D721Med (cell line): ENCODE measurements around the gene POU4F2.
A peak's percentile ranks its signal among the peaks of the same experiment; 100 is the strongest.

ENCODE experiments used
- DNase-seq: peaks from one replicate; pipeline ENCODE4 v3.0.0; 2011; ENCODE audit warnings: low spot score; ENCODE audit not compliant: insufficient read length
- FAIRE-seq: peaks from 2 replicates; lab custom pipeline; 2011; peaks lifted over from hg19 to GRCh38; lab: Jason Lieb, UNC
- TF ChIP-seq, protein P1 (sequence below): IDR thresholded peaks from 2 replicates; pipeline ENCODE4 v1.5.1; 2012; ENCODE audit warnings: mild to moderate bottlenecking, control low read depth; ENCODE audit not compliant: insufficient read depth; ENCODE audit errors: missing control alignments

Gene POU4F2, protein sequence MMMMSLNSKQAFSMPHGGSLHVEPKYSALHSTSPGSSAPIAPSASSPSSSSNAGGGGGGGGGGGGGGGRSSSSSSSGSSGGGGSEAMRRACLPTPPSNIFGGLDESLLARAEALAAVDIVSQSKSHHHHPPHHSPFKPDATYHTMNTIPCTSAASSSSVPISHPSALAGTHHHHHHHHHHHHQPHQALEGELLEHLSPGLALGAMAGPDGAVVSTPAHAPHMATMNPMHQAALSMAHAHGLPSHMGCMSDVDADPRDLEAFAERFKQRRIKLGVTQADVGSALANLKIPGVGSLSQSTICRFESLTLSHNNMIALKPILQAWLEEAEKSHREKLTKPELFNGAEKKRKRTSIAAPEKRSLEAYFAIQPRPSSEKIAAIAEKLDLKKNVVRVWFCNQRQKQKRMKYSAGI

GRCh38 chr4:146638786-146639505, at the start of gene POU4F2:
Gene POU4F2, plus strand, starts transcription at chr4:146638893. Its CDS starts 248 bp downstream, at chr4:146639141.
- TF ChIP-seq, protein P1, sequence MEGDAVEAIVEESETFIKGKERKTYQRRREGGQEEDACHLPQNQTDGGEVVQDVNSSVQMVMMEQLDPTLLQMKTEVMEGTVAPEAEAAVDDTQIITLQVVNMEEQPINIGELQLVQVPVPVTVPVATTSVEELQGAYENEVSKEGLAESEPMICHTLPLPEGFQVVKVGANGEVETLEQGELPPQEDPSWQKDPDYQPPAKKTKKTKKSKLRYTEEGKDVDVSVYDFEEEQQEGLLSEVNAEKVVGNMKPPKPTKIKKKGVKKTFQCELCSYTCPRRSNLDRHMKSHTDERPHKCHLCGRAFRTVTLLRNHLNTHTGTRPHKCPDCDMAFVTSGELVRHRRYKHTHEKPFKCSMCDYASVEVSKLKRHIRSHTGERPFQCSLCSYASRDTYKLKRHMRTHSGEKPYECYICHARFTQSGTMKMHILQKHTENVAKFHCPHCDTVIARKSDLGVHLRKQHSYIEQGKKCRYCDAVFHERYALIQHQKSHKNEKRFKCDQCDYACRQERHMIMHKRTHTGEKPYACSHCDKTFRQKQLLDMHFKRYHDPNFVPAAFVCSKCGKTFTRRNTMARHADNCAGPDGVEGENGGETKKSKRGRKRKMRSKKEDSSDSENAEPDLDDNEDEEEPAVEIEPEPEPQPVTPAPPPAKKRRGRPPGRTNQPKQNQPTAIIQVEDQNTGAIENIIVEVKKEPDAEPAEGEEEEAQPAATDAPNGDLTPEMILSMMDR, result no peak
- DNase-seq (peak; percentile 53), FAIRE-seq (no peak)

DNA sequence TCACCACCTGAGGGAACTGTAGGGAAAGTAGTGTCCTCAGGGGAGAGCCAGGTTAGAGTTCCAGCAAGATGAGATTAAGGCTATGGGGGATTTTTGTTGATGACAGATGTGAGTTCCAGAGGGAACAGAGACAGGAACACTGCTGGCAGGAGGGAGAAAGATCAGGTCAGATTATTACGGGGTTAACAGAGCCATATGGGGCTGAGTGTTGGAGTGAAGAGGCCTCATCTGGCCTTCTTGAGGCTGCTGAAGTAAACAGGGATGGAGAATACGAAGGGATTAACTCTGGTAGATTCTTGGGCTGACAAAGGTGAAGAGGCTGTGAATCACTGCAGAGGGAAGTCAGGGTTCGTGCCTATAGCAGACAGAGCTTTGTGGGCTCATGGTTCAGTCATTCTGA, 47.9 kb upstream of the POU4F2 start:
- FAIRE-seq, result no peak
- TF ChIP-seq, protein P1, result no peak
- no peak for DNase-seq

GRCh38 chr4:146592019-146592418, 46.7 kb upstream of the POU4F2 start:
- DNase-seq, result no peak
- TF ChIP-seq, protein P1, result no peak
- FAIRE-seq, result no peak

- FAIRE-seq (no peak), DNase-seq (no peak)
- TF ChIP-seq, protein P1, result no peak
These were observed 5.8 kb upstream of the POU4F2 start for GRCh38 chr4:146632770-146633470.

- DNase-seq, result no peak
- TF ChIP-seq, protein P1, result no peak
- FAIRE-seq, result no peak
These were observed 5.3 kb upstream of the POU4F2 start for GRCh38 chr4:146633471-146633800.

DNA sequence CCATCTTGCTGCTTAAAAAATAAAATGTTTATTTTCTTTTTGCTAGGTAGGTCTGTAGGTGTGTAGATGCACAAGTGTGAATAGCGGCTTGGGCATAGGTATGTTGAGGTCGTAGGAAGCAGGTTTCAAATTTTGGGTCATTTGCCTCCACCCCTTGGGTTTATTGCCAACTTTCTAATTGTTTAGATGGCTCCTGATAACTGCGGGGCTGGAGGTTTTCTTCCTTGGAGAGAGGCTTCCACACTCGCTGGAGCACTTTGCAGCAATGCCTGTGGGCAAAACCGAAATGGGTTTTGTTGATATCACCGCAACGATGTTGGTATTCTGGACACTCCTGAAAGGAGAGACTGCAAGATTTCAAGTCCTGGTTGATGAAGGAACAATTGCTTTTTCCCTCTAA, 3.9 kb upstream of the POU4F2 start:
- FAIRE-seq (no peak), DNase-seq (no peak)
- TF ChIP-seq, protein P1, result no peak
